Esophagus squamous epithelium (tissue), 5 donors: Measurements from ENCODE around the gene BAG5. TPM values are rescaled to one million over a fixed set of nuclear protein-coding genes. Genes with fewer than 3 reads are reported as not detected.
A peak's percentile ranks its signal among the peaks of the same experiment; 100 is the strongest.

Experiments
- DNase-seq: peaks from one replicate; lab custom pipeline; 2025; lab: John Stamatoyannopoulos, UW
- H3K27ac ChIP-seq, 4 donors: fragments of 200-600 bp; sonication (generic); one replicate each; pipeline ENCODE4 v1.5.1; 2016 to 2019; ENCODE audit warnings: mild to moderate bottlenecking in 1 of 4
- H3K27me3 ChIP-seq, 4 donors: fragments of 200-600 bp; sonication (generic); 1 replicate in 3 of 4; 2 replicates in 1 of 4; pipeline versions ENCODE4 v1.5.1 to v1.6.0; 2017 to 2021; ENCODE audit warnings: antibody characterized with exemption in 1 of 4
- H3K36me3 ChIP-seq, 3 donors: fragments of 200-600 bp; sonication (generic); one replicate each; pipeline ENCODE4 v1.5.1; 2016 to 2019
- H3K4me1 ChIP-seq, 3 donors: fragments of 200-600 bp; sonication (generic); one replicate each; pipeline ENCODE4 v1.5.1; 2017 to 2019
- H3K4me3 ChIP-seq, 4 donors: fragments of 200-600 bp; sonication (generic); 1 replicate in 3 of 4; 2 replicates in 1 of 4; pipeline ENCODE4 v1.5.1; 2016 to 2019; ENCODE audit warnings: mild to moderate bottlenecking in 2 of 4, moderate library complexity in 1 of 4
- H3K9me3 ChIP-seq, 3 donors: fragments of 200-600 bp; sonication (generic); one replicate each; pipeline ENCODE4 v1.5.1; 2016 to 2019
- POLR2A ChIP-seq, 4 donors: fragments of 450-650 bp; IDR thresholded peaks; one replicate each; pipeline ENCODE4 v1.6.1; 2017; ENCODE audit warnings: antibody characterized with exemption in 4 of 4, mild to moderate bottlenecking in 4 of 4, moderate library complexity in 3 of 4
- WGBS, 2 donors: methylation state at CpG; one replicate each; pipeline ENCODE4 v1.1.5; 2018; 5-methylcytosine and 5-hydroxymethylcytosine counted together
- intact Hi-C: fragments of 100-400 bp; cut with DNase I; formaldehyde crosslinking; loops from one replicate; pipeline ENCODE4 v1.15.0; 2022
- total RNA-seq, 4 donors: library from RNA; depleted of rRNA; stranded (reverse); fragments of >200 nt; gene quantifications; one replicate each; pipeline ENCODE4 v1.1.0, GENCODE V29; 2016
- TF ChIP-seq, protein P1 (sequence below), 6 experiments: fragments of 450-650 bp in 4 of 6; fragments of 200-600 bp in 2 of 6; sonication (generic) in 2 of 6; IDR thresholded peaks; one replicate each; pipeline ENCODE4 v1.5.1; 2016 to 2019; ENCODE audit warnings: antibody characterized with exemption in 6 of 6, mild to moderate bottlenecking in 4 of 6, moderate library complexity in 4 of 6
- donor health status: DM: yes; HTN: yes; CAD: no.

Gene BAG5
- total RNA-seq, 4 donors from 2014 or later: 24.8 to 32.4 (median 28.5) TPM

DNA sequence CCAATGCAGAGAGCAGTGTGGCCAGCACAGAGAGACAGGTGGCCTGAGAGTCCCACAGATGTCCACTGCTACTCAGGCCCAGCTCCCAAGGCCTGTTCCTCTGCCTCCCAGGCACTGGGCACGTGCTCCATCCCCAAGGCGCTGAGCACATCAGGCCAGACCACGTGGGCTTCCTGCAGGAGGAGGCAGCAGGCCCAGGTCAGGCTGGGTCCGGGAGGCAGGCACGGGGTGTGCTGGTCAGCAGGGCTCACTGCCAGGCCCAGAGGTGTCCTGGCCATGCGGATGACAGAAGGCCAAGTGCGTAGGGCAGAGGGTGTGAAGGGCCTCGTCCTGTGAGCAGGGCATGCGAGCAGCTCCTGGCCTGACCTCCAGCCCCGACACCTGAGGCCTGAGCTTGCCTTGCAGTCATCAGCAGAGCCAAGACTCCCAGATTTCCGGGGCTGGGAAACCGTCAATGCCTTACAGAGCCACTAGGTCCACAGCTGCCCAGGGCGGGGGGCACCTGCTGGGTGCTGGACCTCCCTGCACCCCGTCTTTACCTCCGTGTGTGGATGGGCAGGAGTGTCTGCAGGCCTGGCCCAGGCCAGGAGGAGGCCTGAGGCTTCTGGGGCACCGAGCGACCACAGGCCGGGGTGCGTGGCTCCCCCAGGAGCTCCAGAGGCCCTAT lies 18.6 kb downstream of the BAG5 start:
- H3K36me3 ChIP-seq: no peaks in the 10 kb centered on the region
- peaks cover 57 to 85% (median 62%) of the 10 kb centered on the region in 3 donors for H3K4me1 ChIP-seq
- TF ChIP-seq, protein P1, sequence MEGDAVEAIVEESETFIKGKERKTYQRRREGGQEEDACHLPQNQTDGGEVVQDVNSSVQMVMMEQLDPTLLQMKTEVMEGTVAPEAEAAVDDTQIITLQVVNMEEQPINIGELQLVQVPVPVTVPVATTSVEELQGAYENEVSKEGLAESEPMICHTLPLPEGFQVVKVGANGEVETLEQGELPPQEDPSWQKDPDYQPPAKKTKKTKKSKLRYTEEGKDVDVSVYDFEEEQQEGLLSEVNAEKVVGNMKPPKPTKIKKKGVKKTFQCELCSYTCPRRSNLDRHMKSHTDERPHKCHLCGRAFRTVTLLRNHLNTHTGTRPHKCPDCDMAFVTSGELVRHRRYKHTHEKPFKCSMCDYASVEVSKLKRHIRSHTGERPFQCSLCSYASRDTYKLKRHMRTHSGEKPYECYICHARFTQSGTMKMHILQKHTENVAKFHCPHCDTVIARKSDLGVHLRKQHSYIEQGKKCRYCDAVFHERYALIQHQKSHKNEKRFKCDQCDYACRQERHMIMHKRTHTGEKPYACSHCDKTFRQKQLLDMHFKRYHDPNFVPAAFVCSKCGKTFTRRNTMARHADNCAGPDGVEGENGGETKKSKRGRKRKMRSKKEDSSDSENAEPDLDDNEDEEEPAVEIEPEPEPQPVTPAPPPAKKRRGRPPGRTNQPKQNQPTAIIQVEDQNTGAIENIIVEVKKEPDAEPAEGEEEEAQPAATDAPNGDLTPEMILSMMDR (IDR thresholded peaks at IDR 0.05): no peak
- no peak for TF ChIP-seq POLR2A (IDR thresholded peaks at IDR 0.05)
- peak overlapping the region in 3 of 4 donors; percentile 21 to 85 (median 79) for H3K27ac ChIP-seq
- H3K4me3 ChIP-seq: no peak overlapping the region
- H3K9me3 ChIP-seq: no peaks in the 10 kb centered on the region
- no CpG with 5 or more reads among the region's 19 CpGs for WGBS, 2 donors
- no peaks in the 10 kb centered on the region for H3K27me3 ChIP-seq
- intact Hi-C loops: no loop called here
- no peak for DNase-seq

DNA sequence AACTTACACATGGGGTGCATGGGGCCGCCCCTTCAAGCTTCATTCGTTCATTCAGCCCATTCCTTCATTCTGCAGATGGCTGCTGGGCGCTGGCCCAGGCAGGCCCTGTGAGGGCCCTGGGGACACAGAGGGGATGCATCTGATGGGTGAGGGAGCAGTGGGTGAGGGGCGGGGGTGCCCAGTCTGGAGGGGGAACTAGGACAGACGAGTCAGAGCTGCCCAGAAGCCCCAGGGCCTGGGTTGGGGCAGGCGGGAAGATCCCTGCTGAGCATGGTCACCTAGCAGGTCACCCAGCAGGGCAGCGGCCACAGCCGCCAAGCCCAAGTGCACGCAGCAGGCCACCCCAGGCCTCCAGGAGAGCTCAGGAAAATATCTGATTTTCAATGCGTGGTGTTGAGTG lies 19.3 kb downstream of the BAG5 start:
- Histone ChIP-seq H3K27ac (peak overlapping the region; percentile 78 to 87 (median 82)), H3K4me1 (peaks cover 60 to 85% (median 68%) of the 10 kb centered on the region in 3 donors), H3K36me3 (no peaks in the 10 kb centered on the region), H3K27me3 (no peaks in the 10 kb centered on the region), H3K4me3 (no peak overlapping the region), H3K9me3 (no peaks in the 10 kb centered on the region)
- no peak for DNase-seq
- 0% methylated on average over 1 of the region's 10 CpGs; no CpG with 5 or more reads in 1 of the 2 donors for WGBS, 2 donors
- intact Hi-C loops: no loop called here
- TF ChIP-seq, protein P1 (IDR thresholded peaks at IDR 0.05): no peak
- no peak for TF ChIP-seq POLR2A (IDR thresholded peaks at IDR 0.05)

DNA sequence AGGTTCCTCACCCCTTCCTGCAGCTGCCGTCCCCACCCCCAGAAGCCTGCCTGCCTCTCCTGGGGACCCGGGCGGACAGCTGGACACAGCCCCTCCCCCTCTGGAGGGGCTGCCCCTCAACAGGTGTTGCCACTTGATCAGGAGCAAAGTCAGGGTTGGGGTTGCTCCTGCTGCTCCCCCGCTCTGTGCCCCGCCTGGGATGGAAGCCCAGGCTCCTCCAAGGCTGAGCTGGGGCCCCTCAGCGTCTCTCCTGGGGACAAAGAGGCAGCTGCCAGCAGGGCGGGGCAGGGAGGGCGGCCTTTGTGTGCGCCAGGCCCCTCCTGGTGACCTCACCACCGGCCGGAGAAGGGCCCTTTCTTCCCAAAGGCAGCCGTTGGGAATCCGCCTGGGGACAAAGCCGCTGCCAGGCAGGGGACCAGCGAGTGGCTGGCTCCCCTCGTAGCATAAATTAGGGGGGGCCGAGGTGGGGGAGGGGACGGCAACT lies 19.8 kb downstream of the BAG5 start:
- no peaks in the 10 kb centered on the region for H3K27me3 ChIP-seq
- H3K36me3 ChIP-seq: no peaks in the 10 kb centered on the region
- intact Hi-C loops: no loop called here
- no peaks in the 10 kb centered on the region for H3K9me3 ChIP-seq
- no peak for DNase-seq
- peak overlapping the region in 1 of 4 donors; percentile 24 for H3K4me3 ChIP-seq
- no CpG with 5 or more reads among the region's 18 CpGs for WGBS, 2 donors
- peaks cover 61 to 88% (median 68%) of the 10 kb centered on the region in 3 donors for H3K4me1 ChIP-seq
- TF ChIP-seq, protein P1 (IDR thresholded peaks at IDR 0.05): no peak
- no peak for TF ChIP-seq POLR2A (IDR thresholded peaks at IDR 0.05)
- H3K27ac ChIP-seq: peak overlapping the region; percentile 78 to 87 (median 82)

DNA sequence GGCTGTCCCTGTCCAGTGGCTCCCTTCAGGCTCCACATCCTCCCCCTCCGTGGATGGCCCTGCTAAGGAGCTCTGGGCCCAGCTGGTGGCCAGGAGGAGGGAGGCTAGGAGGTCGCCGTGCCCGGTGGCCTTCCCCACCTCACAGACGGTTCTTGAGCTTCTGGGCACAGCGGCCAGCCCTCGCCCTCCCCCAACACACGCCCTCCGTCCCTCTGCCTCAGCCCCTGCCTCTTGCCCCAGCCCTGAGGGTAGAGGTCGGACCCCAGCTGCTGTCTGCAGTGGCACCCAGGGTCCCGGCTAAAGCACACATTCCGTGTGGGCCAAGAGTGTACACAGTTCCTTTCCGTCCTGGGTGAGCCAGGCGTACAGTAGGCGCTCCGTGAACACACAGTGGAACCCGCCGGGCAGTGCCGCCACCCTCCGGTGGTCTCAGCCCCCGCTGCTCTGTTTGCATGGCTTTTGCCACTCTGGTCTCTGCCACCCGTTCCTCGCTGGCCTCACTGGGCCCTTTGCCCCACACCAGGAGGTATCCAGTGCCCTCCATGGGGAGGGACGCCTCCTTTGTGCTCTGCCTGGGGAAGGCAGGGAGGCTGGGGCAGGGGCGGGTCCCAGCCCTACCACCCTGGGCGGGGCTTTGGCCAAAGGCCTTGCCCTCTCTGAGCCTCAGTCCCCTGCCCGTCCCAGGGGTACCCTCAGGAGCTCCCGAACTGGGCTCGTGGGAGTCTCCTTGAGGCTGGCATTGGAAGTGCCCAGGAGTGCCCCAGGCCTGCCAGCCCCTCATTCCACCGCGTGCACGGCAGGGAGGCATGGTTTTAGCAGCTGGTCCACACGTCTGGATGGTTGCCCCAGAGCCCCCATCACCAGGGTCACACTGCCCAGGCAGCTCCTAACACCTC lies 20.5 kb downstream of the BAG5 start:
- WGBS, 2 donors: 65% methylated on average over 5 of the region's 33 CpGs; no CpG with 5 or more reads in 1 of the 2 donors
- intact Hi-C loops: no loop called here
- no peak for DNase-seq
- TF ChIP-seq, protein P1 (IDR thresholded peaks at IDR 0.05): peak in 1 of 6 experiments; percentile 19
- no peak for TF ChIP-seq POLR2A (IDR thresholded peaks at IDR 0.05)
- Histone ChIP-seq H3K4me1 (peaks cover 61 to 90% (median 68%) of the 10 kb centered on the region in 3 donors), H3K9me3 (no peaks in the 10 kb centered on the region), H3K27ac (peak overlapping the region; percentile 78 to 87 (median 82)), H3K27me3 (no peaks in the 10 kb centered on the region), H3K4me3 (peak overlapping the region in 1 of 4 donors; percentile 24), H3K36me3 (no peaks in the 10 kb centered on the region)
